ENCODE data around the gene PLEKHA4.
A peak's percentile ranks its signal among the peaks of the same experiment; 100 is the strongest.
"Not testable (repeated sequence)": the region's sequence is repeated elsewhere in the genome, so short reads cannot be mapped to it uniquely, and the experiment has no call there.

Gene PLEKHA4

GRCh38 chr19:48887861-48888612, 19.6 kb upstream of the PLEKHA4 start:
- DNase-seq (ENCODE audit: low read depth in 2 of 2): no peak

GRCh38 chr19:48883726-48884125, 15.3 kb upstream of the PLEKHA4 start:
- no peak for DNase-seq (ENCODE audit: low read depth in 2 of 2)

GRCh38 chr19:48881741-48882657, 13.6 kb upstream of the PLEKHA4 start:
- DNase-seq (ENCODE audit: low read depth in 2 of 2): no peak

- DNase-seq (ENCODE audit: low read depth in 2 of 2): not testable (repeated sequence)
These were observed 11.3 kb upstream of the PLEKHA4 start for GRCh38 chr19:48879696-48880095.

GRCh38 chr19:48879025-48879637, 10.7 kb upstream of the PLEKHA4 start:
- DNase-seq (ENCODE audit: low read depth in 2 of 2): no peak

GRCh38 chr19:48878196-48879024, 10.0 kb upstream of the PLEKHA4 start:
- DNase-seq (ENCODE audit: low read depth in 2 of 2): no peak

GRCh38 chr19:48877855-48878195, 9.4 kb upstream of the PLEKHA4 start:
- DNase-seq (ENCODE audit: low read depth in 2 of 2): no peak

GRCh38 chr19:48876043-48876981, 7.9 kb upstream of the PLEKHA4 start:
- DNase-seq (ENCODE audit: low read depth in 2 of 2): not testable (repeated sequence)

GRCh38 chr19:48874303-48875135, 6.1 kb upstream of the PLEKHA4 start:
- DNase-seq (ENCODE audit: low read depth in 2 of 2): no peak

GRCh38 chr19:48873476-48874302, 5.3 kb upstream of the PLEKHA4 start:
- no peak for DNase-seq (ENCODE audit: low read depth in 2 of 2)

GRCh38 chr19:48872884-48873475, 4.6 kb upstream of the PLEKHA4 start:
- peak; percentile 49 to 52 for DNase-seq (ENCODE audit: low read depth in 2 of 2)

- peak; percentile 97 to 99 for DNase-seq (ENCODE audit: low read depth in 2 of 2)
These were observed 3.9 kb upstream of the PLEKHA4 start, which contains the start of gene PPP1R15A for GRCh38 chr19:48872182-48872883. Gene PPP1R15A, plus strand, starts transcription at chr19:48872421. Its CDS starts 813 bp downstream, at chr19:48873234.

- DNase-seq (ENCODE audit: low read depth in 2 of 2): not testable (repeated sequence)
These were observed 3.2 kb upstream of the PLEKHA4 start for GRCh38 chr19:48871471-48872181.

- no peak for DNase-seq (ENCODE audit: low read depth in 2 of 2)
These were observed 1.6 kb upstream of the PLEKHA4 start for GRCh38 chr19:48870048-48870447.

GRCh38 chr19:48867746-48868113, 687 bp downstream of the PLEKHA4 start:
- DNase-seq (ENCODE audit: low read depth in 2 of 2): no peak

- DNase-seq (ENCODE audit: low read depth in 2 of 2): no peak
These were observed 1.2 kb downstream of the PLEKHA4 start for GRCh38 chr19:48867123-48867745.
